Neuronal stem cell (in vitro differentiated cells): ENCODE results near the gene TPSD1.
A peak's percentile ranks its signal among the peaks of the same experiment; 100 is the strongest.
"Not testable (repeated sequence)": the region's sequence is repeated elsewhere in the genome, so short reads cannot be mapped to it uniquely, and the experiment has no call there.

ENCODE experiments used
- DNase-seq: peaks from one replicate; pipeline ENCODE4 v3.0.0-alpha.2; 2013; ENCODE audit warnings: low spot score
- H2AFZ ChIP-seq: one replicate; pipeline ENCODE4 v1.6.1; 2013; ENCODE audit warnings: mild to moderate bottlenecking, low read length, inconsistent platforms
- H2AK5ac ChIP-seq: 2 replicates; pipeline ENCODE4 v1.6.1; 2013; ENCODE audit warnings: low read depth, mild to moderate bottlenecking, inconsistent platforms, low read length, moderate library complexity, mixed read lengths
- H2BK120ac ChIP-seq: 2 replicates; pipeline ENCODE4 v1.6.1; 2013; ENCODE audit warnings: low read depth, mild to moderate bottlenecking, inconsistent platforms, low read length, moderate library complexity, mixed read lengths
- H2BK12ac ChIP-seq: one replicate; pipeline ENCODE4 v1.6.1; 2013; ENCODE audit warnings: low read length, inconsistent platforms
- H2BK15ac ChIP-seq: 2 replicates; pipeline ENCODE4 v1.6.1; 2013; ENCODE audit warnings: mild to moderate bottlenecking, low read length, inconsistent platforms, mixed read lengths
- H2BK5ac ChIP-seq: one replicate; pipeline ENCODE4 v1.6.1; 2013; ENCODE audit warnings: inconsistent platforms, mild to moderate bottlenecking, low read length, moderate library complexity
- H3K14ac ChIP-seq: one replicate; pipeline ENCODE4 v1.6.1; 2013; ENCODE audit warnings: low read length, inconsistent platforms
- H3K18ac ChIP-seq: 2 replicates; pipeline ENCODE4 v1.6.1; 2013; ENCODE audit warnings: low read length, inconsistent platforms
- H3K23ac ChIP-seq: 2 replicates; pipeline ENCODE4 v1.6.1; 2013; ENCODE audit warnings: low read depth, mild to moderate bottlenecking, mixed read lengths, low read length, inconsistent platforms; ENCODE audit not compliant: poor library complexity
- H3K27ac ChIP-seq: replicated peaks from 3 replicates; pipeline ENCODE4 v1.5.1; 2013; ENCODE audit warnings: low read length, inconsistent platforms
- H3K27me3 ChIP-seq, 3 experiments: 2 replicates each; pipeline ENCODE4 v1.6.1; 2013; ENCODE audit warnings: low read length in 3 of 3, mild to moderate bottlenecking in 2 of 3, inconsistent platforms in 1 of 3, low read depth in 1 of 3, mixed read lengths in 1 of 3, moderate library complexity in 1 of 3; ENCODE audit not compliant: control insufficient read depth in 3 of 3, insufficient read depth in 3 of 3
- H3K36me3 ChIP-seq, 2 donors: replicated peaks in 1 of 2; 2 replicates each; pipeline ENCODE4 v1.6.1; 2013; ENCODE audit warnings: low read length in 2 of 2; ENCODE audit not compliant: control insufficient read depth in 2 of 2, insufficient read depth in 2 of 2
- H3K4ac ChIP-seq: 2 replicates; pipeline ENCODE4 v1.6.1; 2013; ENCODE audit warnings: inconsistent platforms, mild to moderate bottlenecking, low read length, moderate library complexity
- H3K4me1 ChIP-seq, 2 donors: 1 replicate in 1 of 2; 2 replicates in 1 of 2; pipeline ENCODE4 v1.6.1; 2013; ENCODE audit warnings: low read length in 2 of 2, low read depth in 1 of 2; ENCODE audit not compliant: control insufficient read depth in 2 of 2, insufficient read depth in 1 of 2
- H3K4me2 ChIP-seq: one replicate; pipeline ENCODE4 v1.6.1; 2013; ENCODE audit warnings: mild to moderate bottlenecking, low read length, inconsistent platforms; ENCODE audit not compliant: insufficient read depth, poor library complexity, severe bottlenecking
- H3K4me3 ChIP-seq, 2 donors: 2 replicates each; pipeline ENCODE4 v1.5.1; 2013; ENCODE audit warnings: low read length in 2 of 2, mild to moderate bottlenecking in 2 of 2, inconsistent platforms in 1 of 2, moderate library complexity in 1 of 2
- H3K79me1 ChIP-seq: one replicate; pipeline ENCODE4 v1.6.1; 2013; ENCODE audit warnings: low read depth, mild to moderate bottlenecking, inconsistent platforms, low read length, moderate library complexity
- H3K9ac ChIP-seq: one replicate; pipeline ENCODE4 v1.6.1; 2013; ENCODE audit warnings: mild to moderate bottlenecking, low read depth, low read length, inconsistent platforms; ENCODE audit not compliant: poor library complexity
- H3K9me3 ChIP-seq, 2 donors: replicated peaks in 1 of 2; 2 replicates each; pipeline versions ENCODE3 to v1.6.1; 2013; ENCODE audit warnings: low read length in 2 of 2, mild to moderate bottlenecking in 2 of 2, inconsistent platforms in 1 of 2, low read depth in 1 of 2, mixed read lengths in 1 of 2, moderate library complexity in 1 of 2; ENCODE audit not compliant: control insufficient read depth in 2 of 2, insufficient read depth in 1 of 2
- H4K8ac ChIP-seq: one replicate; pipeline ENCODE4 v1.6.1; 2013; ENCODE audit warnings: low read depth, mild to moderate bottlenecking, inconsistent platforms, low read length, moderate library complexity
- H4K91ac ChIP-seq: one replicate; pipeline ENCODE4 v1.6.1; 2013; ENCODE audit warnings: low read length, low read depth, mild to moderate bottlenecking, inconsistent platforms; ENCODE audit not compliant: poor library complexity
- WGBS, 2 donors: extraction: QIAGEN DNeasy Blood & Tissue Kit; methylation state at CpG; one replicate each; pipeline ENCODE4 v1.1.7; 2013; ENCODE audit warnings: missing lambda C conversion rate in 2 of 2, mixed read lengths in 1 of 2; ENCODE audit not compliant: insufficient read length in 2 of 2, insufficient replicate concordance in 1 of 2; ENCODE audit errors: extremely low coverage in 2 of 2; 5-methylcytosine and 5-hydroxymethylcytosine counted together

The TPSD1 gene

GRCh38 chr16:1290860-1291575, 35.1 kb downstream of the TPSD1 start:
- Histone ChIP-seq H4K8ac (no peak overlapping the region), H2AK5ac (no peak overlapping the region), H2BK120ac (no peak overlapping the region), H3K36me3 (no peaks in the 10 kb centered on the region), H3K4me2 (no peak overlapping the region), H3K27me3 (peaks cover 0 to 58% (median 19%) of the 10 kb centered on the region in 3 experiments), H3K9me3 (no peaks in the 10 kb centered on the region), H3K9ac (no peak overlapping the region), H2BK15ac (peak overlapping the region; percentile 75), H3K79me1 (no peaks in the 10 kb centered on the region), H3K27ac (no peak overlapping the region), H2BK5ac (no peak overlapping the region), H3K4me1 (peaks cover 7 to 13% of the 10 kb centered on the region in 2 donors), H3K18ac (no peak overlapping the region), H3K4ac (no peak overlapping the region), H3K23ac (no peak overlapping the region), H2BK12ac (no peak overlapping the region), H4K91ac (no peak overlapping the region), H2AFZ (no peak overlapping the region), H3K4me3 (no peak overlapping the region), H3K14ac (no peak overlapping the region)
- no CpG with 5 or more reads among the region's 29 CpGs for WGBS, 2 donors
- no peak for DNase-seq

- Histone ChIP-seq H2AFZ (no peak overlapping the region), H3K14ac (no peak overlapping the region), H3K27ac (no peak overlapping the region), H2BK5ac (no peak overlapping the region), H2BK120ac (no peak overlapping the region), H2BK15ac (no peak overlapping the region), H3K18ac (peak overlapping the region; percentile 31), H3K36me3 (no peaks in the 10 kb centered on the region), H3K23ac (no peak overlapping the region), H2BK12ac (no peak overlapping the region), H2AK5ac (no peak overlapping the region), H3K79me1 (no peaks in the 10 kb centered on the region), H3K4ac (no peak overlapping the region), H3K27me3 (peaks cover 0 to 52% (median 19%) of the 10 kb centered on the region in 3 experiments), H4K91ac (no peak overlapping the region), H3K4me2 (no peak overlapping the region), H3K9ac (peak overlapping the region; percentile 24), H3K4me3 (no peak overlapping the region), H4K8ac (no peak overlapping the region), H3K4me1 (peaks cover 7 to 13% of the 10 kb centered on the region in 2 donors), H3K9me3 (no peaks in the 10 kb centered on the region)
- no peak for DNase-seq
- WGBS, 2 donors = no CpG with 5 or more reads among the region's 17 CpGs
Measured at GRCh38 chr16:1291576-1291974, 35.7 kb downstream of the TPSD1 start.

GRCh38 chr16:1292208-1292607, 36.3 kb downstream of the TPSD1 start:
- not testable (repeated sequence) for H3K18ac ChIP-seq
- WGBS, 2 donors = no CpG with 5 or more reads among the region's 6 CpGs

GRCh38 chr16:1292808-1293207, 36.9 kb downstream of the TPSD1 start:
- not testable (repeated sequence) for H3K18ac ChIP-seq, H2BK5ac ChIP-seq, H3K9me3 ChIP-seq, H3K36me3 ChIP-seq, H3K4me3 ChIP-seq, H3K4me2 ChIP-seq, H2BK120ac ChIP-seq, DNase-seq, H3K9ac ChIP-seq, H3K4ac ChIP-seq, H3K23ac ChIP-seq, H3K79me1 ChIP-seq, H3K14ac ChIP-seq, H4K8ac ChIP-seq, H2AK5ac ChIP-seq, H2BK12ac ChIP-seq, H2BK15ac ChIP-seq, H4K91ac ChIP-seq, H2AFZ ChIP-seq, H3K27ac ChIP-seq
- peaks cover 0 to 52% (median 16%) of the 10 kb centered on the region in 3 experiments for H3K27me3 ChIP-seq
- WGBS, 2 donors = no CpG with 5 or more reads among the region's 8 CpGs
- H3K4me1 ChIP-seq = peaks cover 7 to 13% of the 10 kb centered on the region in 2 donors

More at GRCh38 chr16:1292208-1292607, 36.3 kb downstream of the TPSD1 start:
- not testable (repeated sequence) for H3K4me2 ChIP-seq, H4K8ac ChIP-seq, H3K14ac ChIP-seq, H2AFZ ChIP-seq, H2BK5ac ChIP-seq, H3K23ac ChIP-seq, H3K9ac ChIP-seq, H2BK12ac ChIP-seq, H2BK120ac ChIP-seq, H4K91ac ChIP-seq, H3K4me3 ChIP-seq, DNase-seq, H3K79me1 ChIP-seq, H3K9me3 ChIP-seq, H3K4ac ChIP-seq, H3K27ac ChIP-seq, H2BK15ac ChIP-seq, H2AK5ac ChIP-seq, H3K36me3 ChIP-seq
- Histone ChIP-seq H3K4me1 (peaks cover 7 to 13% of the 10 kb centered on the region in 2 donors), H3K27me3 (peaks cover 0 to 54% (median 19%) of the 10 kb centered on the region in 3 experiments)
